ENCODE data around the gene ACTR5.
A peak's percentile ranks its signal among the peaks of the same experiment; 100 is the strongest.

The ACTR5 gene

GRCh38 chr20:38748097-38748860 is at the start of gene ACTR5:
TSS of gene ACTR5 (plus strand) at chr20:38748460. CDS start at chr20:38748479, 19 bp downstream.
- peak; percentile 56 to 98 (median 88) for DNase-seq

DNA sequence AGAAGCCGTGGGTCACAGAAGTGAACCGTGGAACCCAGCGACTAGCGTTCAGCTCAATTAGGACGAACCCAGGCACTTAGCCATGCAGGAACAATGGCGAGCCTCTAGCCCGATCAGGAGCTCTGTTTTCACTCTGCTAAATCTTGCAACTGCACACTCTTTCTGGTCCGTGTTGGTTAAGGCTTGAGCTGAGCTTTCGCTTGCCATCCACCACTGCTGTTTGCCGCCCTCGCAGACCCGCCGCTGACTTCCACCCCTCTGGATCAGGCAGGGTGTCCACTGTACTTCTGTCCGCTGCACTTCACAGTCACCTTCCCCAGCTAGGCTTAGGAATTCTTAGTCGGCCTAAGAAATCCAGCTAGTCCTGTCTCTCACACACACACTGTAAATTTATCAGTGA is 49.7 kb upstream of the ACTR5 start:
- DNase-seq: no peak

DNA sequence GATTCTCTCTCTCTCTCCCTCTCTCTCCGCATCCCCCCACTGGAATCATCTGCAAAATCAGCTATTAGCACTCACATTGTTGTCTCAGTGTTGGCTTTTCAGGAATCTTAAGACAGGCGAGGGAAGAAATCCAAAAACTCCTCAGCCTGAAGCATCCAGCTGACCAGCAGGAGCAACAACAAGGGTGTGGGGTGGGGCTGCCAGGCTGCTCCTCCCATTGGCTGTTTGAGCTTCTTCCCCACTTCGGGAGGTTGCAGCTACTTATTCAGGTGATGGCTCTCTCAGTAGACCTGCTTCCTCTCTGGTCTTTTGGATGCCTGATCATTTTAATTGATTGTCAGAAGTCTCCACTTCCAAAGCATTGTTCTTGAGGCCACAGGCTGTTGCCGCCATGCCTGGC is 48.1 kb upstream of the ACTR5 start:
- no peak for DNase-seq

DNA sequence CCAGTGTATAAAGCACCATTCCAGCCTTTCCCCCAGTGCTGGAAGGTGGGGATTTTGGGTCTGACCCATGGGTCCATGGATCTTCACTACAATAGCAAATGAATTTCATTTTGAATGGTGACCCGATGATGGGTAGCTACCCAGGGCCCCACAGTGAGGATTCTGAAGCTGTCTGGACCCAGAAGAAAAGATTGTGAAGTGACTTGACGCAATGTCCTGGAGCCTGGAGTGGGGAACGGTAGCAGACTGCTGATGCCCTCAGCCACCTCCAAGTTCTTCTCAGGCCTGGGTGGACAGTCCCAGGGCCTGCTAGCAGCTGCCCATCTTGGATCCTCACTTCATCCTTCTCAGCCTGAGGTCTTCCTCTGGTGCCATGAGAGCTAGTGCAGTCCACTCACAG is 47.3 kb upstream of the ACTR5 start:
- DNase-seq: no peak

GRCh38 chr20:38703526-38703925 is 44.7 kb upstream of the ACTR5 start:
- DNase-seq: no peak

GRCh38 chr20:38704136-38704535 is 44.1 kb upstream of the ACTR5 start:
- no peak for DNase-seq

GRCh38 chr20:38706509-38706908 is 41.8 kb upstream of the ACTR5 start:
- DNase-seq: peak in 3 of 51 donors; percentile 4 to 20 (median 20)

DNA sequence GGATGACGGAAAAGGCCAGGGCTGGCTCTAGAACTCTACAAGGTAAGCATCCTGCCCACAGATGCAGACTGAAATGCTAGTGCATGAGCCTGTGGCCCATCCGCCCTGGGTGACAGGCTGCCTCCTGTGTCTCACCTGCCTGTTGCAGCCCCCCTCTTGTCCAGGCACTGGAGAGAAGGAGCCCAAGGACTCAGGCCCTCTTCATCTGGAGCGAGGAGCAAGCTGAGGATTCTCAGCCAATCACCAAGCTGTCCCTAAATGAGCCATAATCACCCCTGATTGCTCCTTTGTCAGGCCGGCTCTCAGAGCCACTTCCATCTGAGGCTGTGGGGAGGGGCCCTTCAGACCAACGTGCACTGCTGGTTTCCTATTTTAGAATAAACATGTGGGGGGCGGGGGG is 34.0 kb upstream of the ACTR5 start:
- no peak for DNase-seq

DNA sequence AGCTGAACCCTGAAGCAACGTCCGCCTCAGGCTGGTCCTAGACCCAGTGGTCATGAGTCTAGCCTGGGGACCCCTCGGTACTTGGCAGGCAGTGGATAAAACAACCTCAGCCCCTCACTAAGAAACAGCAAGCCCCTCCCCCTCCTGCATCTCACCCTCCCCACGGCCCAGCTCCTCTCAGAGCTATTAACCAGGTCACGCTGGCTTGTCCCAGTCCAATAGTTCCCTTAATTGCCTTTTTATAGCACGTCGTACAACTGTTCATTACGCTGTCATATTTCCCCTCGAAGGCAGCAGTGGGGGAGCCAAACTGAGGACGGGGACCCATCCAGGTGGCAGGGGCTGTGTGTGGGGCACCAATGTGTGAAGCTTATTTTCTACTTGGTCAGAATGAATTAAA is 32.6 kb upstream of the ACTR5 start:
- DNase-seq: no peak

GRCh38 chr20:38722683-38723016 is 25.6 kb upstream of the ACTR5 start:
- DNase-seq: no peak

- DNase-seq: peak in 1 of 51 donors; percentile 47
Measured at GRCh38 chr20:38723017-38723847, 25.0 kb upstream of the ACTR5 start.

- peak in 8 of 51 donors; percentile 7 to 72 (median 30) for DNase-seq
Measured at GRCh38 chr20:38723848-38724625, 24.2 kb upstream of the ACTR5 start, which contains the start of gene SLC32A1. TSS of gene SLC32A1 (plus strand) at chr20:38724486. CDS start at chr20:38724725, 239 bp downstream.

DNA sequence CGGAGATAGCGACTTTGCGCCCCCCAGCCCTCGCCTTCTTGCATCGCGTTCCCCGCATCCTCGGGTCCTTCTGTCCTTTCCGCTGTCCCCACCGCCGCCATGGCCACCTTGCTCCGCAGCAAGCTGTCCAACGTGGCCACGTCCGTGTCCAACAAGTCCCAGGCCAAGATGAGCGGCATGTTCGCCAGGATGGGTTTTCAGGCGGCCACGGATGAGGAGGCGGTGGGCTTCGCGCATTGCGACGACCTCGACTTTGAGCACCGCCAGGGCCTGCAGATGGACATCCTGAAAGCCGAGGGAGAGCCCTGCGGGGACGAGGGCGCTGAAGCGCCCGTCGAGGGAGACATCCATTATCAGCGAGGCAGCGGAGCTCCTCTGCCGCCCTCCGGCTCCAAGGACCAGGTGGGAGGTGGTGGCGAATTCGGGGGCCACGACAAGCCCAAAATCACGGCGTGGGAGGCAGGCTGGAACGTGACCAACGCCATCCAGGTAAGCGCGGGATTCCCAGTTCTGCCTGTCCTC is 23.6 kb upstream of the ACTR5 start:
- no peak for DNase-seq

- peak in 3 of 51 donors; percentile 5 to 66 (median 26) for DNase-seq
Measured at GRCh38 chr20:38725148-38725901, 22.9 kb upstream of the ACTR5 start.

DNA sequence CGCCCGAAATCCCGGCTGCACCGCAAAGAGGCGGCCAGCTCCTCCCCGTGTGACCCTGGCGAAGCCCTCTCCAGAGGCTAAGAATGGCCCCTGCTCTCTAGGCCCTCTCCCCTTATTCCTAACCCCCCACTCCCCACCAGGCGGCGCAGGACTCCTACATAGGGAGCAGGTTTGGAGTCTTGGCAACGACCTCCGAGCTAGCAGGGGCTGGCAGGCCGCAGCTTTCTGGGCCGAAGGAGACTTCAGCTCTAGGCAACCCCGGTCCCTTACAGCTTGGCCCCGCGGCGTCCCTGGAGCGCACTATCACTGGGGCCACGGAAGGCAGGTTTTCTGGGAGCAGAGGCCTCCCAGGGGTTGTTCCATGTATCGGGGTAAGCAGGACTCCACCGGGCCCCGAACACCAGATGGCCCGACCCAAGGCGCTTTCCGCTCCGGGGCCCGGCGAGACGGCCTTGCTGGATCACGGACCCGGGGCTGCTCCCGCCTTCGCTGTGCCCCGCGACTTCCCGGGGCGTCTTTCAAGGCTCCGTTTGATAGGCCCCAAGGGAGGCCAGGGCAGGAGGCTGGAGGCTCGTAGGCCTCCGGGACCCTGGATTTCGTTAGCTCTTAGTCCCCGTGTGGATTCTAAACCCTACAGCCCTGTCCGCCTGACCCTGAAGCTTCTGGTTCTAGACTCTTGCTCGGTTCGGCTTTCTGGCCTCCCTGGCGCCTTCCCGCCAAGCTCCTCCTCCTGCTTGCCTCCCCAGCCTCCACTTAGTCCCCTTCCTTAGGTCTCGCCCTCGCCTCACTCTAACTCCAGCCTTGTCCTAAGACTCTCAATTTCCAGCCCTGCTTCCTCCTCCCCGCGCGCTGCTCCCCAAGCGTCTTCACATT is 22.1 kb upstream of the ACTR5 start:
- peak in 4 of 51 donors; percentile 8 to 66 (median 24) for DNase-seq

DNA sequence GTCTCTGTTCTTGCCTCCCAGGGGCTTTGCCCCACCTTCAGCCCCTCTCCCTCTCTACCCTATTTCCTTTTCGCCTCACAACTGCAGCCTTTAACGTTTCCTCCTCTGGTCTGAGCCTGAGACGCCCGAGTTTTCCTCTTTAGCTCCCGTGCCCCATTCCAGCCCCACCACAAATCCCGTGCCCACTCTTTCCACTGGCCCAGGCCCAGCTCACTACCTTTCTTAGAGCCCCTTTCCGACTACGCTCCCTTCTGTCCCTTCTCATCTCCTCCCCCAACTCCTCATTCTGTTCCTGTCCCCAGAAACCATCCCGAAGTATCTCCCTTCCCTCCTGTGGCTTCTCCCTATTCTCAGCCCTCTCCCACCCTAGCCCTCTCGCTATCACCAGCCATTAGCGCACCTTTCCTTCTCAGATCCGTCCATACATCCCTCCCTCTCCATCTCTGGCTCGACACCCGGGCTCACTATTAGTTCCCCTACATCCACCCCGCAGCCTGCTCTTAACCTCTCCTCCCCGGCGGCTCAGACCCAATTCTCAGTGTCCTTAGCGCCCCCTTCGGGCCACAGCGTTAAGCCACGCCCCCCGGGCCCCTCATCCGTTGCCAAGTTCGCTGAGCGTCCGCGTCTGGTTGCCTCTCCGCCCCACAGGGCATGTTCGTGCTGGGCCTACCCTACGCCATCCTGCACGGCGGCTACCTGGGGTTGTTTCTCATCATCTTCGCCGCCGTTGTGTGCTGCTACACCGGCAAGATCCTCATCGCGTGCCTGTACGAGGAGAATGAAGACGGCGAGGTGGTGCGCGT is 21.3 kb upstream of the ACTR5 start:
- peak in 20 of 51 donors; percentile 5 to 59 (median 30) for DNase-seq

DNA sequence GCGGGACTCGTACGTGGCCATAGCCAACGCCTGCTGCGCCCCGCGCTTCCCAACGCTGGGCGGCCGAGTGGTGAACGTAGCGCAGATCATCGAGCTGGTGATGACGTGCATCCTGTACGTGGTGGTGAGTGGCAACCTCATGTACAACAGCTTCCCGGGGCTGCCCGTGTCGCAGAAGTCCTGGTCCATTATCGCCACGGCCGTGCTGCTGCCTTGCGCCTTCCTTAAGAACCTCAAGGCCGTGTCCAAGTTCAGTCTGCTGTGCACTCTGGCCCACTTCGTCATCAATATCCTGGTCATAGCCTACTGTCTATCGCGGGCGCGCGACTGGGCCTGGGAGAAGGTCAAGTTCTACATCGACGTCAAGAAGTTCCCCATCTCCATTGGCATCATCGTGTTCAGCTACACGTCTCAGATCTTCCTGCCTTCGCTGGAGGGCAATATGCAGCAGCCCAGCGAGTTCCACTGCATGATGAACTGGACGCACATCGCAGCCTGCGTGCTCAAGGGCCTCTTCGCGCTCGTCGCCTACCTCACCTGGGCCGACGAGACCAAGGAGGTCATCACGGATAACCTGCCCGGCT is 20.6 kb upstream of the ACTR5 start:
- DNase-seq: peak in 2 of 51 donors; percentile 37 to 51

DNA sequence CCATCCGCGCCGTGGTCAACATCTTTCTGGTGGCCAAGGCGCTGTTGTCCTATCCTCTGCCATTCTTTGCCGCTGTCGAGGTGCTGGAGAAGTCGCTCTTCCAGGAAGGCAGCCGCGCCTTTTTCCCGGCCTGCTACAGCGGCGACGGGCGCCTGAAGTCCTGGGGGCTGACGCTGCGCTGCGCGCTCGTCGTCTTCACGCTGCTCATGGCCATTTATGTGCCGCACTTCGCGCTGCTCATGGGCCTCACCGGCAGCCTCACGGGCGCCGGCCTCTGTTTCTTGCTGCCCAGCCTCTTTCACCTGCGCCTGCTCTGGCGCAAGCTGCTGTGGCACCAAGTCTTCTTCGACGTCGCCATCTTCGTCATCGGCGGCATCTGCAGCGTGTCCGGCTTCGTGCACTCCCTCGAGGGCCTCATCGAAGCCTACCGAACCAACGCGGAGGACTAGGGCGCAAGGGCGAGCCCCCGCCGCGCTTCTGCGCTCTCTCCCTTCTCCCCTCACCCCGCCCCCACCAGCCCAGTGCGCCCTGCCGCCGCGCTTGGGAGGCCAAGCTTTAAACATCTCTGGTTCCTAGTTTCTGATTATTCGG is 20.0 kb upstream of the ACTR5 start:
- no peak for DNase-seq

All from hypothalamus (tissue), 51 donors.